CD8-positive, alpha-beta memory T cell (primary cell): ENCODE data around the gene ZNF821. TPM values are rescaled to one million over a fixed set of nuclear protein-coding genes. Genes with fewer than 3 reads are reported as not detected.
A peak's percentile ranks its signal among the peaks of the same experiment; 100 is the strongest.
"Not testable (repeated sequence)": the region's sequence is repeated elsewhere in the genome, so short reads cannot be mapped to it uniquely, and the experiment has no call there.

Source experiments
- CTCF ChIA-PET: fragments of 350-600 bp; sonication (Branson Sonifier 250); formaldehyde crosslinking; loops from one replicate; lab custom pipeline; 2021; ENCODE audit warnings: antibody characterized with exemption; lab: Charles Lee
- POLR2A ChIA-PET: fragments of 350-600 bp; sonication (Branson Sonifier 250); formaldehyde crosslinking; loops from one replicate; lab custom pipeline; 2021; ENCODE audit warnings: antibody characterized with exemption; lab: Charles Lee
- DNase-seq, 5 donors: peaks; one replicate each; pipeline versions ENCODE4 v3.0.0 to v3.0.0-alpha.2; 2020 to 2022; ENCODE audit warnings: mixed read lengths in 1 of 5
- H3K27ac ChIP-seq: one replicate; pipeline ENCODE4 v1.7.0; 2013; ENCODE audit warnings: low read depth, mild to moderate bottlenecking, low read length, moderate library complexity
- H3K27me3 ChIP-seq: 2 replicates; pipeline ENCODE4 v1.7.0; 2013; ENCODE audit warnings: low read length, mild to moderate bottlenecking; ENCODE audit not compliant: insufficient read depth, poor library complexity, severe bottlenecking
- H3K36me3 ChIP-seq: 2 replicates; pipeline ENCODE4 v1.7.0; 2013; ENCODE audit warnings: mild to moderate bottlenecking, low read length, moderate library complexity; ENCODE audit not compliant: insufficient read depth
- H3K4me1 ChIP-seq: 2 replicates; pipeline ENCODE4 v1.7.0; 2013; ENCODE audit warnings: mild to moderate bottlenecking, low read length, moderate library complexity; ENCODE audit not compliant: insufficient read depth
- H3K4me3 ChIP-seq: 2 replicates; pipeline ENCODE4 v1.7.0; 2013; ENCODE audit warnings: mild to moderate bottlenecking, low read length
- H3K9me3 ChIP-seq: 2 replicates; pipeline ENCODE4 v1.7.0; 2013; ENCODE audit warnings: mild to moderate bottlenecking, low read length
- H3K27ac Mint-ChIP-seq, 8 donors: one replicate each; pipeline ENCODE4 v1.8.0; 2020 to 2021; ENCODE audit warnings: mixed read lengths in 8 of 8, mild to moderate bottlenecking in 6 of 8, inconsistent platforms in 3 of 8, moderate library complexity in 3 of 8
- H3K27me3 Mint-ChIP-seq, 2 donors: one replicate each; pipeline ENCODE4 v1.8.0; 2020 to 2021; ENCODE audit warnings: mixed read lengths in 2 of 2, mild to moderate bottlenecking in 1 of 2, moderate library complexity in 1 of 2
- H3K36me3 Mint-ChIP-seq, 3 donors: one replicate each; pipeline ENCODE4 v1.8.0; 2020 to 2021; ENCODE audit warnings: mixed read lengths in 3 of 3, inconsistent platforms in 1 of 3, mild to moderate bottlenecking in 1 of 3
- H3K4me1 Mint-ChIP-seq, 3 donors: one replicate each; pipeline ENCODE4 v1.8.0; 2020 to 2021; ENCODE audit warnings: mixed read lengths in 3 of 3, inconsistent platforms in 1 of 3, mild to moderate bottlenecking in 1 of 3
- H3K4me3 Mint-ChIP-seq, 7 donors: one replicate each; pipeline ENCODE4 v1.8.0; 2020 to 2021; ENCODE audit warnings: mixed read lengths in 7 of 7, mild to moderate bottlenecking in 6 of 7, moderate library complexity in 4 of 7, inconsistent platforms in 2 of 7
- H3K9me3 Mint-ChIP-seq, 5 donors: one replicate each; pipeline ENCODE4 v1.8.0; 2020 to 2022; ENCODE audit warnings: mixed read lengths in 5 of 5, mild to moderate bottlenecking in 3 of 5, moderate library complexity in 2 of 5, inconsistent platforms in 1 of 5
- polyA plus RNA-seq: library from polyadenylated mRNA; unstranded; fragments of 300-500 nt; fragmentation: Illumina TruSeq; gene quantifications from one replicate; pipeline ENCODE4 v1.2.3, GENCODE V29; 2021
- total RNA-seq, 2 experiments: library from RNA; stranded (reverse); gene quantifications; one replicate each; pipeline ENCODE4 v1.2.3, GENCODE V29; 2021

The ZNF821 gene
- total and polyA plus RNA-seq, 3 experiments from 2014 or later: 3.3 to 12.6 (median 5.3) TPM

- H3K9me3 ChIP-seq: no peaks in the 10 kb centered on the region
- Mint-ChIP-seq H3K9me3 (no peaks in the 10 kb centered on the region), H3K27me3 (no peaks in the 10 kb centered on the region), H3K4me1 (peaks cover 65 to 82% (median 79%) of the 10 kb centered on the region in 3 donors), H3K27ac (peak overlapping the region in 5 of 8 donors; percentile 18 to 70 (median 21)), H3K36me3 (peaks cover 21 to 67% (median 23%) of the 10 kb centered on the region in 3 donors), H3K4me3 (peak overlapping the region in 2 of 7 donors; percentile 4 to 25)
- peaks cover 31% of the 10 kb centered on the region for H3K36me3 ChIP-seq
- peaks cover 35% of the 10 kb centered on the region for H3K4me1 ChIP-seq
- POLR2A ChIA-PET: no interaction called here
- H3K27ac ChIP-seq: no peak overlapping the region
- no peaks in the 10 kb centered on the region for H3K27me3 ChIP-seq
- no peak overlapping the region for H3K4me3 ChIP-seq
- CTCF ChIA-PET: no interaction called here
- DNase-seq: no peak
Observed at GRCh38 chr16:71914802-71915201, 30.8 kb upstream of the ZNF821 start.

GRCh38 chr16:71912534-71913275 lies 28.7 kb upstream of the ZNF821 start:
- Histone ChIP-seq H3K9me3 (no peaks in the 10 kb centered on the region), H3K36me3 (peaks cover 16% of the 10 kb centered on the region), H3K4me3 (no peak overlapping the region), H3K27ac (no peak overlapping the region), H3K4me1 (peaks cover 46% of the 10 kb centered on the region), H3K27me3 (no peaks in the 10 kb centered on the region)
- H3K4me3 Mint-ChIP-seq: peak overlapping the region in 2 of 7 donors; percentile 14 to 45
- ChIA-PET CTCF (no interaction called here), POLR2A (interaction anchor here (0.6 kb wide), 1 partner anchor 13 kb away, joined by 3 read pairs; no protein-coding TSS in a partner anchor)
- peak overlapping the region in 5 of 8 donors; percentile 14 to 59 (median 37) for H3K27ac Mint-ChIP-seq
- peaks cover 3 to 61% (median 10%) of the 10 kb centered on the region in 3 donors for H3K36me3 Mint-ChIP-seq
- H3K4me1 Mint-ChIP-seq: peaks cover 75 to 91% (median 90%) of the 10 kb centered on the region in 3 donors
- no peak for DNase-seq
- no peaks in the 10 kb centered on the region for H3K27me3 Mint-ChIP-seq
- no peaks in the 10 kb centered on the region for H3K9me3 Mint-ChIP-seq

DNA sequence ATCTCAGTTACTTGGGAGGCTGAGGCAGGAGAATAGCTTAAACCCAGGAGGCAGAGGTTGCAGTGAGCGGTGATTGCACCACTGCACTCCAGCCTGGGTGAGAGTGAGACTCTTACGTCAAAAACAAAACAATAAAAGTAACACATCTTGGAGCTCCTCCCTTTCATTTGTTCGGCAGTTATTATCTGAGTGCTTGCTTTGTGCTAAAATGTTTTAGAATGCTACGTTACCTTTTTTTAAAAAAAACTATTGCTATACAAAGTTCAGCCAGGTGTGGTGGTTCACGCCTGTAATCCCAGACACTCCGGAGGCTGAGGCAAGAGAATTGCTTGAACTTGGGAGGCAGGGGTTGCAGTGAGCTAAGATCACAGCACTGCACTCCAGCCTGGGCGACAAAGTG lies 27.1 kb upstream of the ZNF821 start:
- Histone ChIP-seq H3K4me1 (peaks cover 58% of the 10 kb centered on the region), H3K9me3 (no peaks in the 10 kb centered on the region), H3K36me3 (peaks cover 5% of the 10 kb centered on the region), H3K27ac (no peak overlapping the region), H3K27me3 (no peaks in the 10 kb centered on the region), H3K4me3 (no peak overlapping the region)
- peak overlapping the region in 3 of 7 donors; percentile 20 to 45 (median 44) for H3K4me3 Mint-ChIP-seq
- peaks cover 75 to 91% (median 88%) of the 10 kb centered on the region in 3 donors for H3K4me1 Mint-ChIP-seq
- no peaks in the 10 kb centered on the region for H3K27me3 Mint-ChIP-seq
- H3K27ac Mint-ChIP-seq: peak overlapping the region in 2 of 8 donors; percentile 43 to 66
- peaks cover 0 to 50% (median 6%) of the 10 kb centered on the region in 3 donors for H3K36me3 Mint-ChIP-seq
- H3K9me3 Mint-ChIP-seq: no peaks in the 10 kb centered on the region
- ChIA-PET CTCF (interaction anchor here (0.8 kb wide), 1 partner anchor 17 kb away, joined by 3 read pairs; no protein-coding TSS in a partner anchor), POLR2A (no interaction called here)
- no peak for DNase-seq

- not testable (repeated sequence) for H3K9me3 Mint-ChIP-seq, H3K27me3 ChIP-seq, DNase-seq, H3K27ac ChIP-seq, H3K36me3 ChIP-seq, H3K4me3 ChIP-seq, H3K27me3 Mint-ChIP-seq, H3K9me3 ChIP-seq
- Mint-ChIP-seq H3K27ac (peak overlapping the region in 7 of 8 donors; percentile 6 to 95 (median 72)), H3K4me1 (peaks cover 76 to 94% (median 91%) of the 10 kb centered on the region in 3 donors), H3K4me3 (peak overlapping the region; percentile 2 to 85 (median 61)), H3K36me3 (peaks cover 0 to 30% (median 0%) of the 10 kb centered on the region in 3 donors)
- ChIA-PET CTCF (interaction anchor here (0.9 to 1.0 kb wide), 2 partner anchors 9 to 10 kb away, joined by 3 read pairs; no protein-coding TSS in a partner anchor), POLR2A (interaction anchor here (0.6 to 1.4 kb wide), 2 partner anchors 9 to 53 kb away, joined by 3 read pairs; no protein-coding TSS in a partner anchor)
- peaks cover 67% of the 10 kb centered on the region for H3K4me1 ChIP-seq
Observed at GRCh38 chr16:71905765-71906164, 21.8 kb upstream of the ZNF821 start.

DNA sequence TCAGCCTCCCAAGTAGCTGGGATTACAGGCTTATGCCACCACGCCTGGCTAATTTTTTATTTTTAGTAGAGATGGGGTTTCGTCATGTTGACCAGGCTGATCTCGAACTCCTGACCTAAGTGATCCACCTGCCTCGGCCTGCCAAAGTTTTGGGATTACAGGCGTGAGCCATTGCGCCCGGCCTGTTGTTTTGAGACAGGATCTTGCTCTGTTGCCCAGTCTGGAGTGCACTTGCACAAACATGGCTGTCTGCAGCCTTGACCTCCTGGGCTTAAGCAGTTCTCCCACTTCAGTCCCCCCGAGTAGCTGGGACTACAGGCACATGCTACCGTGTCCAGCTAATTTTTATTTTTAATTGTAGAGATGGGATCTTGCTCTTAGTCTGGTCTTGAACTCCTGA lies 20.3 kb upstream of the ZNF821 start:
- H3K4me3 ChIP-seq: no peak overlapping the region
- Mint-ChIP-seq H3K4me1 (peaks cover 76 to 95% (median 92%) of the 10 kb centered on the region in 3 donors), H3K4me3 (peak overlapping the region in 6 of 7 donors; percentile 17 to 57 (median 40)), H3K27ac (peak overlapping the region in 7 of 8 donors; percentile 6 to 84 (median 52)), H3K27me3 (no peaks in the 10 kb centered on the region), H3K36me3 (peaks cover 0 to 30% (median 0%) of the 10 kb centered on the region in 3 donors), H3K9me3 (no peaks in the 10 kb centered on the region)
- H3K27ac ChIP-seq: no peak overlapping the region
- POLR2A ChIA-PET: interaction anchor here (1.4 kb wide), 1 partner anchor 8 kb away, joined by 3 read pairs; no protein-coding TSS in a partner anchor
- H3K4me1 ChIP-seq: peaks cover 65% of the 10 kb centered on the region
- DNase-seq: no peak
- no peaks in the 10 kb centered on the region for H3K27me3 ChIP-seq
- CTCF ChIA-PET: interaction anchor here (2.3 to 2.6 kb wide), 2 partner anchors 21 to 25 kb away, joined by 5 to 18 read pairs; partner anchors contain the start of gene ZNF821
- H3K9me3 ChIP-seq: no peaks in the 10 kb centered on the region
- H3K36me3 ChIP-seq: no peaks in the 10 kb centered on the region

GRCh38 chr16:71903608-71904007 lies 19.6 kb upstream of the ZNF821 start:
- peaks cover 69% of the 10 kb centered on the region for H3K4me1 ChIP-seq
- CTCF ChIA-PET: interaction anchor here (2.3 to 2.6 kb wide), 2 partner anchors 21 to 26 kb away, joined by 5 to 18 read pairs; partner anchors contain the start of gene ZNF821
- no peak overlapping the region for H3K27ac ChIP-seq
- peaks cover 0 to 27% (median 0%) of the 10 kb centered on the region in 3 donors for H3K36me3 Mint-ChIP-seq
- H3K36me3 ChIP-seq: no peaks in the 10 kb centered on the region
- peak overlapping the region in 5 of 7 donors; percentile 6 to 61 (median 39) for H3K4me3 Mint-ChIP-seq
- H3K27me3 Mint-ChIP-seq: no peaks in the 10 kb centered on the region
- DNase-seq: no peak
- POLR2A ChIA-PET: interaction anchor here (0.9 kb wide), 1 partner anchor 42 kb away, joined by 3 read pairs; no protein-coding TSS in a partner anchor
- H3K9me3 Mint-ChIP-seq: no peaks in the 10 kb centered on the region
- no peaks in the 10 kb centered on the region for H3K9me3 ChIP-seq
- peaks cover 73 to 93% (median 90%) of the 10 kb centered on the region in 3 donors for H3K4me1 Mint-ChIP-seq
- H3K27ac Mint-ChIP-seq: peak overlapping the region; percentile 6 to 84 (median 43)
- no peak overlapping the region for H3K4me3 ChIP-seq
- H3K27me3 ChIP-seq: no peaks in the 10 kb centered on the region

DNA sequence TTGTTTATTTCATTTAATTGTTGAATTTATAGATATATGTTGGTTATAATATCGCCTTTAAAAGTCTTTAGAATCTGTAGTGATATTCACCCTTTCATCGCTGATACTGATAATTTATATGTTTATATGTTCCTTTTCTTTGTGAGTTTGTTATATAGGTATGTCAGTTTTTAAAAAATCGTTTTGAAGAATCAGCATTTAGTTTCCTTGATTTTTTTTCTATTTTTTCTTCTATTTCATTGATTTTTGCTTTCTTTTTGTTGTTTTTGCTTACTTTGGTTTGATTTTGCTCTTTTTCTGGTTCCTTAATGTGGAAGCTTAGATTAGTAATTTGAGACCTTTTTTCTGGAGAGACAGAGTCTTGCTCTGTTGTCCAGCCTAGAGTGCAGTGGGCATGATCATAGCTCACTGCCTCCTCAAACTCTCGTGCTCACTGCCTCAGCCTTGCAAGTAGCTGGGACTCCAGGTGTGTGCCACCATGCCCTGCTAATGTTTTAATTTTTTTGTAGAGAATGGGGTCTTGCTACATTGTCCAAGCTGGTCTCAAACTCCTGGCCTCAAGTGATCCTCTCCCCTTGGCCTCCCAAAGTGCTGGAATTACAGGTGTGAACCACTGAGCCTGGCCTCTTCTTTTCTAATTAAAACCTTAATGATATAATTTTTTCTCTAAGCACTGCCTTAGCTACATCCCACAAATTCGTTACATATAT lies 18.8 kb upstream of the ZNF821 start:
- Mint-ChIP-seq H3K4me3 (peak overlapping the region in 6 of 7 donors; percentile 25 to 74 (median 54)), H3K27me3 (no peaks in the 10 kb centered on the region), H3K4me1 (peaks cover 67 to 90% (median 82%) of the 10 kb centered on the region in 3 donors), H3K27ac (peak overlapping the region; percentile 7 to 80 (median 53)), H3K9me3 (no peaks in the 10 kb centered on the region), H3K36me3 (peaks cover 0 to 22% (median 0%) of the 10 kb centered on the region in 3 donors)
- H3K27ac ChIP-seq: no peak overlapping the region
- H3K36me3 ChIP-seq: no peaks in the 10 kb centered on the region
- no peaks in the 10 kb centered on the region for H3K27me3 ChIP-seq
- no peak for DNase-seq
- POLR2A ChIA-PET: interaction anchor here (0.9 to 1.5 kb wide), 2 partner anchors 9 to 41 kb away, joined by 3 read pairs; no protein-coding TSS in a partner anchor
- H3K4me3 ChIP-seq: no peak overlapping the region
- H3K9me3 ChIP-seq: no peaks in the 10 kb centered on the region
- peaks cover 75% of the 10 kb centered on the region for H3K4me1 ChIP-seq
- CTCF ChIA-PET: interaction anchor here (0.9 to 2.6 kb wide), 3 partner anchors 20 to 119 kb away, joined by 3 to 18 read pairs (median 5); partner anchors contain the start of gene ZNF821
